HepG2 (cell line): Measurements from ENCODE around the gene TMEM171. TPM values are rescaled to one million over a fixed set of nuclear protein-coding genes. Genes with fewer than 3 reads are reported as not detected.

ENCODE experiments used
- CC2D1A ChIP-seq: sonication (generic); formaldehyde crosslinking; IDR thresholded peaks from 2 replicates; pipeline ENCODE4 v1.8.1; 2023; ENCODE audit warnings: mild to moderate bottlenecking, missing genetic modification reagents
- HNRNPK ChIP-seq: fragments of 200-400 bp; formaldehyde crosslinking; IDR thresholded peaks from 2 replicates; pipeline ENCODE4 v1.6.1; 2018; ENCODE audit warnings: low read length, low read depth, moderate library complexity, mild to moderate bottlenecking; ENCODE audit not compliant: poor library complexity, severe bottlenecking
- NCOR1 ChIP-seq: fragments of 200-600 bp; sonication (generic); IDR thresholded peaks from 2 replicates; pipeline ENCODE4 v1.7.0; 2017; ENCODE audit warnings: antibody characterized with exemption, low read length, borderline replicate concordance
- RFXANK ChIP-seq: IDR thresholded peaks from 2 replicates; pipeline ENCODE4 v1.6.1; 2016
- SMAD3 ChIP-seq: sonication (generic); formaldehyde crosslinking; IDR thresholded peaks from 2 replicates; pipeline ENCODE4 v1.4.0; 2020; ENCODE audit warnings: missing genetic modification reagents
- ZNF629 ChIP-seq: sonication (generic); formaldehyde crosslinking; conservative IDR thresholded peaks from 2 replicates; pipeline ENCODE4 v1.5.0; 2020; ENCODE audit warnings: missing genetic modification reagents
- ZNF703 ChIP-seq: sonication (generic); formaldehyde crosslinking; IDR thresholded peaks from 2 replicates; pipeline ENCODE4 v1.5.1; 2020; ENCODE audit warnings: missing genetic modification reagents, mild to moderate bottlenecking, moderate library complexity, borderline replicate concordance
- ZNF775 ChIP-seq: sonication (generic); formaldehyde crosslinking; IDR thresholded peaks from 2 replicates; pipeline ENCODE4 v1.4.0; 2020; ENCODE audit warnings: missing genetic modification reagents, mild to moderate bottlenecking, moderate library complexity, borderline replicate concordance
- ZNF776 ChIP-seq: sonication (generic); formaldehyde crosslinking; IDR thresholded peaks from 2 replicates; pipeline ENCODE4 v1.4.0; 2020; ENCODE audit warnings: mild to moderate bottlenecking, missing genetic modification reagents
- polyA plus RNA-seq, 8 experiments: library from polyadenylated mRNA; depleted of rRNA in 3 of 8; stranded (reverse) in 7 of 8; unstranded in 1 of 8; fragments of >200 nt; fragmentation: Illumina TruSeq in 4 of 8; extraction: Trizol in 4 of 8; gene quantifications; 2 replicates each; pipeline versions ENCODE4 v1.2.1 to v1.2.3, GENCODE V29; 2011 to 2016; ENCODE audit warnings: low read depth in 4 of 8, missing spikeins in 1 of 8, mixed read lengths in 1 of 8; ENCODE audit not compliant: insufficient read depth in 1 of 8
- total RNA-seq, 5 experiments: library from RNA; depleted of rRNA; stranded (reverse); fragments of >200 nt; fragmentation: Illumina TruSeq; extraction: Trizol; gene quantifications; 2 replicates each; pipeline ENCODE4 v1.2.3, GENCODE V29; 2016; ENCODE audit warnings: low read depth in 1 of 5
- TF ChIP-seq, protein P1 (sequence below): sonication (generic); formaldehyde crosslinking; IDR thresholded peaks from 2 replicates; pipeline ENCODE4 v1.8.0; 2022; ENCODE audit warnings: mild to moderate bottlenecking, missing genetic modification reagents, borderline replicate concordance
- TF ChIP-seq, protein P2 (sequence below): sonication (generic); formaldehyde crosslinking; IDR thresholded peaks from 2 replicates; pipeline ENCODE4 v1.5.1; 2020; ENCODE audit warnings: mild to moderate bottlenecking, missing genetic modification reagents, borderline replicate concordance
- TF ChIP-seq, protein P3 (sequence below): sonication (generic); formaldehyde crosslinking; IDR thresholded peaks from 2 replicates; pipeline ENCODE4 v1.4.0; 2020; ENCODE audit warnings: low read depth, mild to moderate bottlenecking, missing genetic modification reagents

TMEM171 gene
- total and polyA plus RNA-seq, 2 of the 13 experiments (the other 11 are each of a cell fraction or from before 2014, with no cell fraction given) = 0.12 TPM; not detected in 1

DNA sequence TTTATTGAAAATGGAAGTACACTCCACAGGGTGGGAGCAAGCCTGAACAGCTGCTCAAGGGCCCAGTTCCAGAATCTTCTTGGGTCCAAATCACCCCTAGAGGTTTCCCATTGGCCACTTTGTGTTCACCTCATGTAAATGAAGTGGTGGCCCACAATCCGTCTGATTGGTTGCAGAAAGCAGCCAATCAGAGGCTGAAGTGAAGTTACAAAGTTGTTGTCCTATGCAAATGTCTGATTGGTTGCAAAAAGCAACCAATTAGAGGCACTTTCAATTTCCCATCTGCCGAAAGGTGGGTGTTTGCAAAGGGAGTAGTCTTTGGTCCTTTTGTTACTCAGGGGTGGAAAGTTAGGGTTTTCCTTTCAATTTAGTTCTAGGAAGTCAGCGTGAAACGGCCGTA, 8.8 kb downstream of the TMEM171 start (continued):
- TF ChIP-seq HNRNPK = no peak
- TF ChIP-seq, protein P1, sequence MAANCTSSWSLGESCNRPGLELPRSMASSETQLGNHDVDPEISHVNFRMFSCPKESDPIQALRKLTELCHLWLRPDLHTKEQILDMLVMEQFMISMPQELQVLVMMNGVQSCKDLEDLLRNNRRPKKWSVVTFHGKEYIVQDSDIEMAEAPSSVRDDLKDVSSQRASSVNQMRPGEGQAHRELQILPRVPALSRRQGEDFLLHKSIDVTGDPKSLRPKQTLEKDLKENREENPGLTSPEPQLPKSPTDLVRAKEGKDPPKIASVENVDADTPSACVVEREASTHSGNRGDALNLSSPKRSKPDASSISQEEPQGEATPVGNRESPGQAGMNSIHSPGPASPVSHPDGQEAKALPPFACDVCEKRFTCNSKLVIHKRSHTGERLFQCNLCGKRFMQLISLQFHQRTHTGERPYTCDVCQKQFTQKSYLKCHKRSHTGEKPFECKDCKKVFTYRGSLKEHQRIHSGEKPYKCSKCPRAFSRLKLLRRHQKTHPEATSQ (CRISPR knock-in tag) = no peak
- TF ChIP-seq SMAD3 (CRISPR knock-in tag) = no peak
- no peak for TF ChIP-seq CC2D1A
- no peak for TF ChIP-seq ZNF776
- no peak for TF ChIP-seq RFXANK (CRISPR knock-in tag)
- TF ChIP-seq ZNF629 (CRISPR knock-in tag) = no peak
- TF ChIP-seq, protein P2, sequence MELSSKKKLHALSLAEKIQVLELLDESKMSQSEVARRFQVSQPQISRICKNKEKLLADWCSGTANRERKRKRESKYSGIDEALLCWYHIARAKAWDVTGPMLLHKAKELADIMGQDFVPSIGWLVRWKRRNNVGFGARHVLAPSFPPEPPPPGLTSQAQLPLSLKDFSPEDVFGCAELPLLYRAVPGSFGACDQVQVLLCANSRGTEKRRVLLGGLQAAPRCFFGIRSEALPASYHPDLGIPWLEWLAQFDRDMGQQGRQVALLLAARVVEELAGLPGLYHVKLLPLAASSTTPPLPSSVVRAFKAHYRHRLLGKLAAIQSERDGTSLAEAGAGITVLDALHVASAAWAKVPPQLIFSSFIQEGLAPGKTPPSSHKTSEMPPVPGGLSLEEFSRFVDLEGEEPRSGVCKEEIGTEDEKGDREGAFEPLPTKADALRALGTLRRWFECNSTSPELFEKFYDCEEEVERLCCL (CRISPR knock-in tag) = no peak
- TF ChIP-seq, protein P3, sequence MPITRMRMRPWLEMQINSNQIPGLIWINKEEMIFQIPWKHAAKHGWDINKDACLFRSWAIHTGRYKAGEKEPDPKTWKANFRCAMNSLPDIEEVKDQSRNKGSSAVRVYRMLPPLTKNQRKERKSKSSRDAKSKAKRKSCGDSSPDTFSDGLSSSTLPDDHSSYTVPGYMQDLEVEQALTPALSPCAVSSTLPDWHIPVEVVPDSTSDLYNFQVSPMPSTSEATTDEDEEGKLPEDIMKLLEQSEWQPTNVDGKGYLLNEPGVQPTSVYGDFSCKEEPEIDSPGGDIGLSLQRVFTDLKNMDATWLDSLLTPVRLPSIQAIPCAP (CRISPR knock-in tag) = no peak
- TF ChIP-seq ZNF703 (CRISPR knock-in tag) = no peak
- no peak for TF ChIP-seq ZNF775
- no peak for TF ChIP-seq NCOR1
